ENCODE results near the gene TMEM14C.
"Not testable (repeated sequence)": the region's sequence is repeated elsewhere in the genome, so short reads cannot be mapped to it uniquely, and the experiment has no call there.

GRCh38 chr6:10720960-10721849 lies 1.7 kb upstream of the TMEM14C start:
- TF ChIP-seq POLR2A, POLR2AphosphoS5 (IDR thresholded peaks at IDR 0.05): not testable (repeated sequence)

All from spleen (tissue), 3 donors.